ENCODE measurements around the gene NRG2. TPM values are rescaled to one million over a fixed set of nuclear protein-coding genes. Genes with fewer than 3 reads are reported as not detected.

Gene NRG2
- total RNA-seq, 1 donor from 2014 or later: 4.1 TPM

DNA sequence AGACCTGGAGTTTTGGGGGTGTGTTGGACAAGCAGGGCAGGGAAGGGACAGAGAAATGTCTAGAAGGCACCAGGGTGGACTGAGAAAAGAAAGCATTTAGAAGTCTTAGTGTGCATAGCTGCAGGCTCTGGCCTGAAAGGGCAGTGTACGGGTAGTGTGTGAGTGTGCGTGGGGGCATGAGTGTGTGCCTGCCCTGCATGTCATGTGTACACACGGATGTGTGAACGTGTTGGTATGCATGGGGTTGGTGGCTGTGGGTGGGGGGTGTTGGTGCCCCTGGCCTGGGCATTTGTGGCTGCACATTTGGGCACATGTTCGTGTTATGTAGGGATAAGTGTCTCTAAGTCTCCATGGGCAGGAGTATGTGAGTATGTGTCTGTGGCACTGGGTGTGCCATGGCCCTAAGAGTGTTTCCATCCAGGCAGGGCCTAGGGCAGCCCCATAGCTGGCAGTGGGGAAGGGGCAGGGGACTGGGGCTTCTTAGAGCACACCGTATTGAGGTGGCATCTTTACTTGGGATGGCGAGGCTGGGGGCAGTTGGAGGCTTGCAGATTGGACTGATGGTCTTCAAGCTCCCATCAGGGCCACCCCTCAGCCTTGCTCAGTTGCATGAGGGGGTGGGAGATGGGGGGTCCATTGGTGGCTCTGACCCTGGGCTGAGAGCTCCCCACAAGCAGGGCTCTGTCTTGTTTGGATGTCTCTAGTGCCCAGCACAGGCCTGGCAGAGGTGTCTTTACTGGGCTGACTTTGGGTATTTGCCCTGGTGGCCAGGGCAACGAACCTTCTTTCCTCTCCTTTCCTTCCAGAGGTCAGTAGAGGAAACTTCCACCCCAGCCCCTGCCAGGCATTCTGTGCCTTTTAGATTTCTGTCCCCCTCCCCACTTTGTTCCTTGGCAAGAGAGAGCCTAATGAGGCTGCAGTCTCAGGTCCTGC, 232.5 kb downstream of the NRG2 start:
- DNase-seq: no peak

DNA sequence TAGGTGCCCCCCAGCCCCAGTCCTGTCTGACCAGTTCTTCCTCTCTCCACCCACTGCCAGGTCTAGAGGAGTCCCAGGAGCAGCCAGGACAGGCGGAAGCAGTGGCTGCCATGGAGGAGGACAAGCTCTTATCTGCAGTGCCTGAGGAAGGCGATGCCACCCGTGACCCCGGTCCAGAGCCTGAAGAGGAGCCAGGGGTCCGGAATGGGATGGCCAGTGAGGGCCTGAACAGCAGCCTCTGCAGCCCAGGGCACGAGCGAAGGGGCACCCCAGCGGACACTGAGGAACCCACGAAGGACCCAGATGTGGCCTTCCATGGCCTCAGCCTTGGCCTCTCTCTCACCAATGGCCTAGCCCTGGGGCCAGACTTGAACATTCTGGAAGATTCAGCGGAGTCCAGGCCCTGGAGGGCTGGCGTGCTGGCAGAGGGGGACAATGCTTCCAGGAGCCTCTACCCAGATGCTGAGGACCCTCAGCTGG, 233.7 kb downstream of the NRG2 start:
- DNase-seq: no peak

DNA sequence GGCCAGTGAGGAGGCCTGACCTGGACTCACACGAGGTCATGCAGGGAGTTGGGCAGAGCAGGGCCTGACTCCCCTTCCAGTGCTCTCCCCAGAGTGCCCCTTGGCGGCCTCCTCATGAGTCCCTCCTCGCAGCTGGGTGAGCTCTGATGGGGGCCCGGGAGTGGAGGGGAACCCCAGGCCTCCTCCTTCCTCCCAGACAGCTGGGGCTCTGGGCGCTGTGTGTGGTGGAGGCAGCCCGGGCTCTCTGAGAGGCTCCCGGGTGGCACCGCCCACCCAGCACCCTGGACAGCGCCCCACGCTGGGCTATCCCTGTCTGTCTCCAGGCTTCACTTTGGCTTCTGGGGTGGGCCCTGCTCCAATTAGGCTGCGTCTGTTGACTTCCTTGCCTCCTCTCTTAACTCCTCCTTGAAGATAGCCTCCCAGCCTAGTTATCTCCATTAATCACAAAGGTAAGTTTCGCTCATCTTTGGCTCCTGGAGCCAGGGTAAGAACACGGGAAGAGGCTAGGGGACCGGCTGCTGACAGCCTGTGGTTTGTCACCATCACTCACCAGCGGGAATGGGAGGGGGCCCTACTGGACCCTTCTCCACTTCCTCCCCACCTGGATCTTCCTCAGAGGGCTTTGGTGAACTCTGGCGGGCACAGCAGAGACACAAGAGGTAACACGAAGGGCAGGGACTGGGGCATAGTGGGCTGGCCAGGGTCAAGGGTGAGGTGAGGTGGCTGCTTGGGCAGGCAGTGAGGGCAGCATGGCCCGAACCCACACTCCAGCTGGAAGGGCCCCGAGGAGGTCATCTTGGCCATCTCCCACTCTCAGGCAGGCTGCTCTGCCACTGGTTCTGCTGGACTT, 234.4 kb downstream of the NRG2 start:
- no peak for DNase-seq

DNA sequence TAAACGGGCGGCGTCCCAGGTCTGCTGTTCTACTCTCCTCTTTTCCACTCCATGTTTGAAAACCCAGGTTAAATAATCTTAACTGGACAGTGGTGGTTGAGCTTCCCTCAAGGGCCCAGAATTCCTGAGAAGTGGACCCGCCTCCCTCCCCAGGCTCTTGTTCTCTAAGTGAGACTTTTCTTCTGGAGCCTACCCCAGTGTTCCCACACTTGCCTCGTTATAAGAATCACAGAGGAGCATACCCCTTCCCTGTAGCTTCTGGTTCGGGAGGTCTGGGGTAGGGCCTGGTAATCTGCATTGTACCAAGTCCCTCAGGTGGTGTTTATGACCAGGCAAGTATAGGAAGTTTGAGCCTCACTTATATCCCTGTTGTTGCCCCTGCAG, 235.5 kb downstream of the NRG2 start:
- no peak for DNase-seq

DNA sequence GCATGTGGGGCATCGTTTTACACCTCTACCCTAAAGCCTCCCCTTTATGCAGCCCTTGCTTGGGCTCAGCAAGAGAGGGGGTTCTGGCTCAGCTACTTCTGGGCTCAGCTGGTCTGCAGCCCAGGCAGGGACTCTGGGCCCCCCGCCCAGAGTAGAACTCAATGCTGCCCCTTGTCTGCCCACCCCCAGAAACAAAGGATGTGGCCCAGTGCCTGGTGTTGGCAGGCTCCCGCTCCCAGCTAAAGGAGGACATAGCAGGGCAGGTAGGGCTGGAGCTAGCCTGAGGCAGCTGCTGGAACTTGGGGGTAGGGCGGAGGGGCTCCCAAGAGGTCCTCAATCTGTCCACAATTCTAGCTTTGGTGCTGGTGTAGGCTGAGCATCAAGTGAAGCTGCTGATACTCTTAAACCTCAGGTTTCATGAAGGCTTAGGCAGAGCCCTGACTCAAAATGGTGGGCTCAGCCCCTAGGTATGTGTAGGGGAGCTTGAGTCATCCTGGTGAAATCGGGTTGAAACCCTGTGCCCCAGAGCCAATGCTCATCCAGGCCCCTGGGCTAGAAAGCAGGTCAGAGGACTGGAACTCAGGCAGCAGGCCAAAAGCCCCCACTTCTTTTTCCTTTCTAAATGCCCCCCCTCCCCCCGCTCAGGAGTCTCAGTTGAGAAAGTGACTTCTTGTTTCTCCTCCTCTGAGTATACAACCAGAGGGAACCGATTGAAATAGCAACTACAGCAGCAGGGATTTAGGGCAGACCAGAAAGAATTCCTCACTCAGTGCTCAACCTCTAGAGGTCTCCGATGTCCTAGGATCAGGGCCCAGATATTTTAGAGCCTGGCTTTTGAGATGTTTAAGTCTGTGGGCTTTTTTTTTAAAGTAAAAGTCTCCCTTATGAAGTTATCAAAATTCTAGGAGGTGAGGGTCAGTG, 236.1 kb downstream of the NRG2 start:
- no peak for DNase-seq

DNA sequence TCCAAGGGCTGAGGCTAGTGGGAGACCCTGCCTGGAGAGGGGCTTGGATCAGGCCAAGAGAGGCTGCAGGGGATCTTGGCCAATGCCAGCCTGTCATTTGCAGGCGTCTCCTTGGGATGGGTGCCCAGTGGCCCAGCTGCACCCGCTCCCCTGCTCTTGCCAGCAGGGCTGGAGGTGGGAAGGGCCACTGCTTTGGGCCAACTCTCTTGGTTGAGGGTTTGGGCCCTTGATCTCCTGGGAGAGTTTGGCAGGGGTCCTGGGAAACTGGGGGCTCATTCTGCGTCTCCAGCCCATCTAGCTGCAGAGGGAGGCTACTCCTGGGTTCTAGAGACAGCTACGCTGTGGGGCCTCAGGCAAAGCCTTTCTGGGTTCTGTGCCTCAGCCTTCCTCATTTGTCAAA, 237.0 kb downstream of the NRG2 start:
- DNase-seq: peak; percentile 29

DNA sequence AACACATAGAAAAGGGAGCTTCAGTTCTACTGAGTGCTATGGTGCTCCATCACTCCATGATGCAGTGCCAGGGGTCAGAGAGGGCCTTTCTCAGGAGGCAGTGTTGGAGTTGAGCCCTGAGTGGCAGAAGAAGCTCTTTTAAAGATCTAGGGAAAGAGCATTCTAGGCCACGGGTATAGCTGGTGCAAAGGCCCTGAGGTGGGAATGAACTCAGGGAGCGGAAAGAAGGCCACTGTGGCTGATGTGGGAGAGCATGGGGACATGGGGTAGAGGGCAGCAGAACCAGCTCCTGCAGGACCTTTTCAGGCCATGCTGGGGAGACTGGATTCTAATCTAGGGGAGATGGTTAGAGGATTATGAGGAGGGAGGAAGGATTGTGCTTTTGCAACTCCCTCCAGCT, 237.6 kb downstream of the NRG2 start:
- DNase-seq: no peak

DNA sequence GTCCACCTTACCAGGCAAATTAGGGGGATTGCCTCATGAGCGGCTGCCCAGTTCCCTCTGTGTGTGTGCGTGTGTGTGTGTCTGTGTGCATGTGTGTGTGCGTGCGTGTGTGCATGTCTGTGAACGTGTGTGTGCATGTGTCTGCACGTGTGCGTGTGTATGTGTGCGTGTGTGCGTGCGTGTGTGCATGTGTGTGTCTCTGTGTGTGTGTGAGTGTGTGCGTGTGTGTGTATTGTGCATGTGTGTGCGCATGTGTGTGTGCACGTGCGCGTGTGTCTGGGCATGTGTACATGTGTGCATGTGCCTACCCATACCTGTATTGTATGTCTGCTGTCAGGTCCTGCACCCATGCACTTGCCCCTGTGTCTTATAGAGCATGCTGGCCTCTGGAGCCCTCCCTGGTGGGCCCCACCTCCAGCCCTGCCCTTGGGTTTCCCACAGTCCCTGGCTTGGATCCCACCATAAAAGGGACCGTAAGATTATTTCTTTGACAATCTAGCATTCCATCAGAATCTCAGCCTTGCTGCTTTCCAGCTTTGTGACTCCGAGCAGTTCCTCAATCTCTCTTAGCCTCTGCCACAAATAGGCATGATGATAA, 238.2 kb downstream of the NRG2 start:
- no peak for DNase-seq

DNA sequence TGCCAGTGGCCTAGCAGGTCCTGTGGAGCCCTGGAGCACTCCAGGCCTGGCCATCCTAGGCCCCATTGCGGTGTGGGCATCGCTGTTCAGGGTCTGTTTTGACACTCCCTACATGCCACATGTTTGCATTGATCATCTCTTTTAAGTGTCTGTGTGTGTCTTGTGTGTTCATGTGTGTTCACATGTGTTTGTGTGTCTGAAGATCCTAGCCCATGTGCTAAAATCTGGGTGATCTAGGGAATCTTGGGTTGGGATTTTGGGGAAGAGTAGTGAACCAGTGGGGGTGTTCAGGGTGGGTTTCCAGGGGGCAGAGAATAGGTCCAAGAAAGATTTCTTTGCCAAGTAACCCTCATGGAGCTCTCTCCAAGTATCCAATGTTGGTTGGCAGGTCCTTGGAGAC, 239.1 kb downstream of the NRG2 start:
- DNase-seq: no peak

DNA sequence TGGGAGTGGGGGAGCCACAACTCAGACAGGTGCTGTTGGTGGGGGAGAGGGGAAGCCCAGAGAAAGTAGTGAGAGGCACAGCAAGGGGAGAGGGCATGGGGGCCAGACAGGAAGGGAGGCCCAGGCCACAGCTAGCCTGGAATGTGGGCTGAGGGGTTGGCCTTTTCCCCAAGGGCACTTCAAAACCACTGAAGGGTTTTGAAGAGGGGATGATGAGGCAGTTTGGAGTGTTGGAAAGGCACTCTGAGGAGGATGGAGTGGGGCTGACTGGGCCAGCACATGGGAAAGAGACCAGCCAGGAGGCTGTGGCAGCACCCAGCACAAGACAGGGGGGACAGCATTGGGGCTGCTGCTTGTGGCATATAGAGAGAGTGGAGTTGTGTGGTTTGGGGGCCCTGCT, 243.7 kb downstream of the NRG2 start:
- DNase-seq: no peak

DNA sequence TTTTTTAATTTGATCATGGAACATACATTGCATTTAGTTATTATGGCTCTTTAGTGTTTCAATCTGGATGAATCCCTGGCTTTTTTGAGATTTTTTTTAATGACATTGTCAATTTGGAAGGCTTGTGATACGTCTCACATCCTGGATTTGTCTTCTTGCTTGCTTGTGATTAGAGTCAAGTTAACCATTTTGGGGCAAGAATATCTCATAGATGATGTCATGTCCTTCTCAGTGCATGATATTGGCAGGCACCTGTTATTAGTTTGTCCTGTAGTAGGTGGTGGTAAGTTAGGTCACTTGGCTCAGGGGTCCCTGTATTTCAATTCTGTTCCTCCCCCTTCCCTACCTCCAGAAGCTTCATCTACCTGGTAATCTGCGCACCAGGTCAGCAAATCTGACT, 244.2 kb downstream of the NRG2 start:
- DNase-seq: no peak

DNA sequence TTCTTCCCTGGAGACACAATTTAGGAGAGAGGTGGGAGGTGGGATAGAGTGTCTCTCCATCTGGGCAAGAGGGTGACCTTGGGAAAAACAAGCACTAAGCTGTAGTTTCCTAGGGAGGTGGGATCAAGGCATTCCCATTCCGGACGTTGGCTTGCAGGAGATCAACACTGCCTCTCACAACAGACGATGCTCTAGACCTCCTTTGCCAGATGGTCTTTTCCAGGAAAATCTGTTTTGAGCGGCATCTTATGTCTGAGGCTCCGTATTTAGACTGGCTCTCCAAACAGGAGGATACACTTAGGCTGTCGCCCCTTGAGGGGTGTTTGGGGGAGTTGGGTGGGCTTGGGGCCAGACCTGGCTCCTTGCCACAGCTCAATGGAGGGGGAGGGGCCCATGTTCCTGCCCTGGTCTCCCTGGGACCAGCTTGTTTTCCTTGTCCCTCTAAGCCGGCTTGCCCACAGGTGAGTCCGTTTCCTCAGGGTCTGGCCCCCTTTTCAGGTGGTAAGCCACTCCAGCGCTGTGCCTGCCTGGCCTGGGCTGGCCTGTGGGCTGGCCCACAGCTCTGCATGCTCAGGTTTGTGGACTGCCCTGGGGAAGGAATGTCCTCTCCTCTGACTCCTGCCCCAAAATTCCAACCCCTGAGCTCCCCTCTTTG, 245.1 kb downstream of the NRG2 start:
- DNase-seq: no peak

DNA sequence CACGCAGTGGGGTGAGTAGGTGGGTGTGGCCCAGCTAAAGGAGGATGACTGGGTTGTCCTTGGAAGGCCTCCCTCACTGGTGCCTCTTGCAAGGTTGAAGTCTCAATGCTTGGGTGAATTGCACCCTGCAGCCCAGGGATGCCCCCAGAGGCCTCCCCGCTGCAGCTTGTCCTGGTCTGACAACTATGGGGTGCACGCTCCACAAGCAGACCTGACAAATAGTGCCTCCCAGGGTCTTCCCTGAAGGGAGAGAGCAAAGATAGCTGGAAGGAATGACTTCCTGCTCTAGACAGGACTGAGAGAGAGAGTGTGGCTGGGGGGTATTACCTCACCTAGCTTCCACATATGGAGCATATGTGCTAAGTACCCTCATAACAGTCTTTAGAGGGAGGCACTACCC, 245.8 kb downstream of the NRG2 start:
- DNase-seq: no peak

Small RNA genes lying within 50 kb of the gene (small RNA-seq; reads per million reads assigned to genes)
- not detected for gene RF00019

Other genes starting within 250 kb of the NRG2 start
- gene PSD2, start 247.5 kb downstream of the NRG2 start, total RNA-seq: 17.0 TPM
- gene PURA, start 70.8 kb upstream of the NRG2 start, total RNA-seq: 14.5 TPM
- gene IGIP, start 82.6 kb upstream of the NRG2 start, total RNA-seq: 11.9 TPM
- 3.9 TPM for gene CYSTM1, start 131.9 kb upstream of the NRG2 start, total RNA-seq